ENCODE measurements around the gene WIPI1.
"Not testable (repeated sequence)": the region's sequence is repeated elsewhere in the genome, so short reads cannot be mapped to it uniquely, and the experiment has no call there.

The WIPI1 gene

GRCh38 chr17:68424203-68424602 is 33.1 kb downstream of the WIPI1 start:
- H3K4me3 ChIP-seq (ENCODE audit: low read depth, low read length): no peak overlapping the region
- TF ChIP-seq, protein P1, sequence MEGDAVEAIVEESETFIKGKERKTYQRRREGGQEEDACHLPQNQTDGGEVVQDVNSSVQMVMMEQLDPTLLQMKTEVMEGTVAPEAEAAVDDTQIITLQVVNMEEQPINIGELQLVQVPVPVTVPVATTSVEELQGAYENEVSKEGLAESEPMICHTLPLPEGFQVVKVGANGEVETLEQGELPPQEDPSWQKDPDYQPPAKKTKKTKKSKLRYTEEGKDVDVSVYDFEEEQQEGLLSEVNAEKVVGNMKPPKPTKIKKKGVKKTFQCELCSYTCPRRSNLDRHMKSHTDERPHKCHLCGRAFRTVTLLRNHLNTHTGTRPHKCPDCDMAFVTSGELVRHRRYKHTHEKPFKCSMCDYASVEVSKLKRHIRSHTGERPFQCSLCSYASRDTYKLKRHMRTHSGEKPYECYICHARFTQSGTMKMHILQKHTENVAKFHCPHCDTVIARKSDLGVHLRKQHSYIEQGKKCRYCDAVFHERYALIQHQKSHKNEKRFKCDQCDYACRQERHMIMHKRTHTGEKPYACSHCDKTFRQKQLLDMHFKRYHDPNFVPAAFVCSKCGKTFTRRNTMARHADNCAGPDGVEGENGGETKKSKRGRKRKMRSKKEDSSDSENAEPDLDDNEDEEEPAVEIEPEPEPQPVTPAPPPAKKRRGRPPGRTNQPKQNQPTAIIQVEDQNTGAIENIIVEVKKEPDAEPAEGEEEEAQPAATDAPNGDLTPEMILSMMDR (IDR thresholded peaks at IDR 0.05; ENCODE audit: borderline replicate concordance, insufficient read depth, low read depth, low read length): no peak

DNA sequence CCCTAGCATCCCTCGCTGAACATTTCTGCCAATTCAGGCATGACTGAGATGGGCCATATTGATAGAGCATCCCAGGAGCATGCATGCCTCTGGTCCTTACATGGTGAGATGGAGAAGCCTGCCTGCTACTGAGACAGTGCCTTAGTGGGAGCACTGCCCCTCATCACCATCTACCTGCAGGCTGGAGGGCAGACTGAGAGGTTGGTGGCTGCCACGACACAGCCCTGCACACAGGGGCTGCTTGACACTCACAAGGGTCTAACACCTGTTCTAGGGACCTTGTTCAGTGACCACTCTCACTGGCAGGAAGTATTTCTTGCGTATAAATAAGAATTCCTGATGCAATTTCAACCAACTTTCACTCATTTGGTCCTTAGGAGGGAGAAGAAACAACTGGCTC is 34.0 kb downstream of the WIPI1 start:
- TF ChIP-seq, protein P1 (IDR thresholded peaks at IDR 0.05; ENCODE audit: borderline replicate concordance, insufficient read depth, low read depth, low read length): no peak
- no peak overlapping the region for H3K4me3 ChIP-seq (ENCODE audit: low read depth, low read length)

DNA sequence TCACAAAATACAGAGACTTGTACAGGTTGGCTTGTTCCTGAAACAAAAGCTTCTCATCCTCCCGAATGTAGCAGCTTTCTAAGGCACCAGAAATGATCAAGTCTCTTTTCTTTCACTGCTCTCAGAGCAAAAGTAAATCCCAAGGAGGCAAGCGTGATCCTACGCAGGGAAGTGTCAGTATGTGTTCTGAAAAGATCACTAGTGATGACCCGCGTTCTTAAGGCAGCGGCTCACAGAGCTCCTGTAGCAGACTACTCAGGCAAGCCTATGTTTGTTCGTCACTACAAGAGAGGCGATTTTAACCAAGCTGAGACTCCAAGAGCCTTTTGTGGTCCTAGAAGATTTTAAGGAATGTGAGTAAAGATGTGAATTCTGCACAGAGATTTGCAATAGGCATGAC is 34.5 kb downstream of the WIPI1 start:
- no peak overlapping the region for H3K4me3 ChIP-seq (ENCODE audit: low read depth, low read length)
- TF ChIP-seq, protein P1 (IDR thresholded peaks at IDR 0.05; ENCODE audit: borderline replicate concordance, insufficient read depth, low read depth, low read length): no peak

- TF ChIP-seq, protein P1 (IDR thresholded peaks at IDR 0.05; ENCODE audit: borderline replicate concordance, insufficient read depth, low read depth, low read length): no peak
- H3K4me3 ChIP-seq (ENCODE audit: low read depth, low read length): no peak overlapping the region
Measured at GRCh38 chr17:68421486-68421885, 35.8 kb downstream of the WIPI1 start.

- H3K4me3 ChIP-seq (ENCODE audit: low read depth, low read length): no peak overlapping the region
- TF ChIP-seq, protein P1 (IDR thresholded peaks at IDR 0.05; ENCODE audit: borderline replicate concordance, insufficient read depth, low read depth, low read length): no peak
Measured at GRCh38 chr17:68420065-68420464, 37.2 kb downstream of the WIPI1 start.

DNA sequence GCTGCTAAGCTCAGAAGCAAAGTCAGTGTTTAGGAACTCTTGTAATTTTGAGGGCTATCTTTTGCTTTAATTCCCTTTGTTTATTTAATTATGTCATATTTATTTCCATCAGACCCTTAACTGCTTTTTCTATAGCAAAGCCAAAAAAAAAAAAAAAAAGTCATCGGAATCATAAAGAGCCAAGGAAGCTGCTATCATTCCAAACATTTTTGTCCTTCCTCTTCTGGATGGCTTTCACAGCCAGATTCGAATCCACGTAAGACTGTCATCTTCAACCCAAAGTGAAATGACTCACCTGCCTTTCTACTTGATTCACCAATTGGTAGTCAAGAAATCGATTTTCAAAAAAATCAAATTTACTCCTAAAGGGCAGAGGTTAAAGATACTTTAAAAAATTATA is 38.4 kb downstream of the WIPI1 start:
- TF ChIP-seq, protein P1 (IDR thresholded peaks at IDR 0.05; ENCODE audit: borderline replicate concordance, insufficient read depth, low read depth, low read length): no peak

DNA sequence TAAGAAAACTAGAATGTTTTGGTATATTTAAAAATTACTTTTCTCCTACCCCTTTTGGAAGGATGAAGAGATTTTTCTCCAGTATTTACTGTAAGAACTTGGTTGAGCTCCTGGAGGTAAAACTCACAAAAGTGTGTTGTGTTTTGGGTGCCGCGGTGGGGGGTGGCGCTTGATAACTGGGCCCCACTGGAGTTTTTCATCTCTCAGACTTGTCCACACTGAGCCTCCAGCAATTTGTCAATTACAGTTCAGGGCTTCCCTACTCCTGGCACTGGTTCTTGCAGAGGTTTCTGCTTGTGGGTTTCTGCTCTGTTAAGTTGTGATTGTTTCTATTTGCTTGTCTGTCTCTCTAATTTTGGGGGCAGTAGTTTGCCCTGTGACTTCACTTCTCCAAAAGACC is 40.0 kb downstream of the WIPI1 start:
- TF ChIP-seq, protein P1 (IDR thresholded peaks at IDR 0.05; ENCODE audit: borderline replicate concordance, insufficient read depth, low read depth, low read length): no peak
- no peak overlapping the region for H3K4me3 ChIP-seq (ENCODE audit: low read depth, low read length)

More for the DNA sequence above, 38.4 kb downstream of the WIPI1 start:
- H3K4me3 ChIP-seq (ENCODE audit: low read depth, low read length): no peak overlapping the region

- not testable (repeated sequence) for H3K4me3 ChIP-seq (ENCODE audit: low read depth, low read length)
Measured at GRCh38 chr17:68414901-68415300, 42.4 kb downstream of the WIPI1 start.

DNA sequence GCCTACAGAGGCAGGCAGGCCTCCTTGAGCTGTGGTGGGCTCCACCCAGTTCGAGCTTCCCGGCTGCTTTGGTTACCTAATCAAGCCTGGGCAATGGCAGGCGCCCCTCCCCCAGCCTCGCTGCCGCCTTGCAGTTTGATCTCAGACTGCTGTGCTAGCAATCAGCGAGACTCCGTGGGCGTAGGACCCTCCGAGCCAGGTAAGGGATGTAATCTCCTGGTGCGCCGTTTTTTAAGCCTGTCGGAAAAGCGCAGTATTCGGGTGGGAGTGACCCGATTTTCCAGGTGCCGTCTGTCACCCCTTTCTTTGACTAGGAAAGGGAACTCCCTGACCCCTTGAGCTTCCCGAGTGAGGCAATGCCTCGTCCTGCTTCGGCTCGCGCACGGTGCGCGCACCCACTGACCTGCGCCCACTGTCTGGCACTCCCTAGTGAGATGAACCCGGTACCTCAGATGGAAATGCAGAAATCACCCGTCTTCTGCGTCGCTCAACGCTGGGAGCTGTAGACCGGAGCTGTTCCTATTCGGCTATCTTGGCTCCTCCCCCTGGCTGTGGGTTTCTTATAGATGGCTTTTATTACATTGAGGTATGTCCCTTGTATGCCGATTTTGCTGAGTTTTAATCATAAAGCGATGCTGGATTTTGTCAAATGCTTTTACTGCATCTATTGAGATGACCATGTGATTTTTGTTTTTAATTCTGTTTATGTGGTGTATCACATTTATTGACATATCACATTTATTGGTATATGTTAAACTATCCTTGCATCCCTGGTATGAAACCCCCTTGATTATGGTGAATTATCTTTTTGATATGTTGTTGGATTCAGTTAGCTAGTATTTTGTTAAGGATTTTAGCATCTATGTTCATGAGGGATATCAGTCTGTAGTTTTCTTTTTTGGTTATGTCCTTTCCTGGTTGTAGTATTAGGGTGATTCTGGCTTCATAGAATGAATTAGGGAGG is 43.4 kb downstream of the WIPI1 start:
- not testable (repeated sequence) for H3K4me3 ChIP-seq (ENCODE audit: low read depth, low read length)

DNA sequence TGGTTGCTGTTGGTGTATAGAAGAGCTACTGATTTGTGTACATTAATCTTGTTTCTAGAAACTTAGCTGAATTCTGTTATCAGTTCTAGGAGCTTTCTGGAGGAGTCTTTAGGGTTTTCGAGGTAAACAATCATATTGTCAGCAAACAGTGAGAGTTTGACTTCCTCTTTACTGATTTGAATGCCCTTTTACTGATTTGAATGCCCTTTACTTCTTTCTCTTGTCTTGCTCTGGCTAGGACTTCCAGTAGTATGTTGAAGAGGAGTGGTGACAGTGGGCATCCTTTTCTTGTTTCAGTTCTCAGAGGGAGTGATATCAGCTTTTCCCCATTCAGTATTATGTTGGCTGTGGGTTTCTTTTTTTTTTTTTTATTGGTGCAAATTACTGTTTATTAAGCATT is 49.6 kb downstream of the WIPI1 start:
- not testable (repeated sequence) for H3K4me3 ChIP-seq (ENCODE audit: low read depth, low read length)

DNA sequence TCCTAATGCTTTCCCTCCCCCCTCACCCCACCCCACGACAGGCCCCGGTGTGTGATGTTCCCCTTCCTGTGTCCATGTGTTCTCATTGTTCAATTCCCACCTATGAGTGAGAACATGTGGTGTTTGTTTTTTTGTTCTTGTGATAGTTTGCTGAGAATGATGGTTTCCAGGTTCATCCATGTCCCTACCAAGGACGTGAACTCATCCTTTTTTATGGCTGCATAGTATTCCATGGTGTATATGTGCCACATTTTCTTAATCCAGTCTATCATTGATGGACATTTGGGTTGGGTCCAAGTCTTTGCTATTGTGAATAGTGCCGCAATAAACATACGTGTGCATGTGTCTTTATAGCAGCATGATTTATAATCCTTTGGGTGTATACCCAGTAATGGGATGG is 53.5 kb downstream of the WIPI1 start:
- H3K4me3 ChIP-seq (ENCODE audit: low read depth, low read length): not testable (repeated sequence)
